Ishikawa (cell line): ENCODE results near the gene RASA3.

Experiments used
- CEBPB ChIP-seq: IDR thresholded peaks from 2 replicates; pipeline ENCODE4 v1.6.1; 2012
- CREB1 ChIP-seq: IDR thresholded peaks from 2 replicates; pipeline ENCODE4 v1.6.1; 2012; ENCODE audit warnings: low read depth
- EGR1 ChIP-seq: IDR thresholded peaks from 2 replicates; pipeline ENCODE4 v1.6.1; 2012
- EP300 ChIP-seq: IDR thresholded peaks from 2 replicates; pipeline ENCODE4 v1.6.1; 2012; ENCODE audit warnings: borderline replicate concordance
- FOXM1 ChIP-seq: IDR thresholded peaks from 2 replicates; pipeline ENCODE4 v1.6.1; 2012; ENCODE audit warnings: low read depth, borderline replicate concordance
- MAX ChIP-seq: IDR thresholded peaks from 2 replicates; pipeline ENCODE4 v1.6.1; 2012
- NFIC ChIP-seq: IDR thresholded peaks from 2 replicates; pipeline ENCODE4 v1.6.1; 2012
- RAD21 ChIP-seq: IDR thresholded peaks from 2 replicates; pipeline ENCODE4 v1.6.1; 2012; ENCODE audit warnings: low read depth
- REST ChIP-seq: IDR thresholded peaks from 2 replicates; pipeline ENCODE4 v1.6.1; 2012; ENCODE audit warnings: low read depth, mild to moderate bottlenecking
- TAF1 ChIP-seq: IDR thresholded peaks from 2 replicates; pipeline ENCODE4 v1.6.1; 2012; ENCODE audit warnings: low read depth, mild to moderate bottlenecking
- TCF12 ChIP-seq: IDR thresholded peaks from 2 replicates; pipeline ENCODE4 v1.6.1; 2012; ENCODE audit warnings: low read depth
- TEAD4 ChIP-seq: IDR thresholded peaks from 2 replicates; pipeline ENCODE4 v1.6.1; 2012
- USF1 ChIP-seq: IDR thresholded peaks from 2 replicates; pipeline ENCODE4 v1.6.1; 2012
- YY1 ChIP-seq: IDR thresholded peaks from 2 replicates; pipeline ENCODE4 v1.6.1; 2012; ENCODE audit warnings: low read depth
- ZBTB7A ChIP-seq: IDR thresholded peaks from 2 replicates; pipeline ENCODE4 v1.6.1; 2012; ENCODE audit warnings: low read depth

RASA3 gene

GRCh38 chr13:113969311-113969972 is 163.0 kb downstream of the RASA3 start:
- TF ChIP-seq NFIC = no peak
- no peak for TF ChIP-seq RAD21
- no peak for TF ChIP-seq TCF12
- no peak for TF ChIP-seq TEAD4
- no peak for TF ChIP-seq CREB1
- TF ChIP-seq USF1 = no peak
- no peak for TF ChIP-seq REST
- TF ChIP-seq EP300 = no peak

- TF ChIP-seq TEAD4 (no peak), RAD21 (no peak), EGR1 (no peak), TCF12 (no peak), FOXM1 (no peak), NFIC (no peak), EP300 (no peak), CREB1 (no peak), TAF1 (no peak), MAX (no peak), ZBTB7A (no peak), REST (no peak), USF1 (no peak), CEBPB (no peak), YY1 (no peak)
Observed at GRCh38 chr13:113968463-113969310, 163.7 kb downstream of the RASA3 start.

- no peak for TF ChIP-seq RAD21
- no peak for TF ChIP-seq YY1
- TF ChIP-seq USF1 = no peak
- TF ChIP-seq TAF1 = no peak
- no peak for TF ChIP-seq MAX
- no peak for TF ChIP-seq TEAD4
- no peak for TF ChIP-seq FOXM1
- no peak for TF ChIP-seq EGR1
- TF ChIP-seq ZBTB7A = no peak
- TF ChIP-seq TCF12 = no peak
- TF ChIP-seq EP300 = no peak
- no peak for TF ChIP-seq CEBPB
- TF ChIP-seq REST = no peak
- no peak for TF ChIP-seq CREB1
- no peak for TF ChIP-seq NFIC
Observed at GRCh38 chr13:113967729-113968462, 164.5 kb downstream of the RASA3 start.
